ENCODE results near the gene CSF2RB. TPM values are rescaled to one million over a fixed set of nuclear protein-coding genes. Genes with fewer than 3 reads are reported as not detected.

The CSF2RB gene
- total RNA-seq, 1 donor: 11.2 TPM

- DNase-seq (ENCODE audit: low read depth): no peak
- no peak for TF ChIP-seq CTCF (IDR thresholded peaks at IDR 0.05; ENCODE audit: insufficient read depth, low read depth, low read length)
- H3K4me3 ChIP-seq (ENCODE audit: low read depth, low read length): no peak overlapping the region
Observed at GRCh38 chr22:36934418-36935312, 21.2 kb downstream of the CSF2RB start.

GRCh38 chr22:36935313-36935610 is 21.8 kb downstream of the CSF2RB start:
- TF ChIP-seq CTCF (IDR thresholded peaks at IDR 0.05; ENCODE audit: insufficient read depth, low read depth, low read length): no peak
- DNase-seq (ENCODE audit: low read depth): no peak
- no peak overlapping the region for H3K4me3 ChIP-seq (ENCODE audit: low read depth, low read length)

GRCh38 chr22:36935694-36936093 is 22.3 kb downstream of the CSF2RB start:
- H3K4me3 ChIP-seq (ENCODE audit: low read depth, low read length): no peak overlapping the region
- no peak for DNase-seq (ENCODE audit: low read depth)
- TF ChIP-seq CTCF (IDR thresholded peaks at IDR 0.05; ENCODE audit: insufficient read depth, low read depth, low read length): no peak

- H3K4me3 ChIP-seq (ENCODE audit: low read depth, low read length): no peak overlapping the region
- DNase-seq (ENCODE audit: low read depth): no peak
- no peak for TF ChIP-seq CTCF (IDR thresholded peaks at IDR 0.05; ENCODE audit: insufficient read depth, low read depth, low read length)
Observed at GRCh38 chr22:36936362-36937116, 23.1 kb downstream of the CSF2RB start.

- no peak for DNase-seq (ENCODE audit: low read depth)
- H3K4me3 ChIP-seq (ENCODE audit: low read depth, low read length): no peak overlapping the region
- TF ChIP-seq CTCF (IDR thresholded peaks at IDR 0.05; ENCODE audit: insufficient read depth, low read depth, low read length): no peak
Observed at GRCh38 chr22:36937319-36938027, 24.0 kb downstream of the CSF2RB start.

GRCh38 chr22:36938028-36938425 is 24.6 kb downstream of the CSF2RB start:
- H3K4me3 ChIP-seq (ENCODE audit: low read depth, low read length): no peak overlapping the region
- DNase-seq (ENCODE audit: low read depth): no peak
- TF ChIP-seq CTCF (IDR thresholded peaks at IDR 0.05; ENCODE audit: insufficient read depth, low read depth, low read length): no peak

All from fibroblast of villous mesenchyme (primary cell).